HepG2 (cell line): ENCODE results near the gene ADAMTS4. TPM values are rescaled to one million over a fixed set of nuclear protein-coding genes. Genes with fewer than 3 reads are reported as not detected.
A peak's percentile ranks its signal among the peaks of the same experiment; 100 is the strongest.

Experiments
- ATRX ChIP-seq: sonication (generic); formaldehyde crosslinking; IDR thresholded peaks from 2 replicates; pipeline ENCODE4 v1.4.0; 2020; ENCODE audit warnings: missing genetic modification reagents, borderline replicate concordance
- CBX1 ChIP-seq: IDR thresholded peaks from one replicate; pipeline ENCODE4 v1.6.1; 2016; ENCODE audit warnings: antibody characterized with exemption, low read depth
- CEBPB ChIP-seq: IDR thresholded peaks from 2 replicates; pipeline ENCODE4 v1.6.1; 2011; ENCODE audit warnings: low read depth, low read length, improper control_type of control experiment, borderline replicate concordance
- FOXC1 ChIP-seq: sonication (generic); formaldehyde crosslinking; IDR thresholded peaks from 2 replicates; pipeline ENCODE4 v1.8.0; 2022; ENCODE audit warnings: mild to moderate bottlenecking, missing genetic modification reagents, borderline replicate concordance
- KLF12 ChIP-seq: sonication (generic); formaldehyde crosslinking; IDR thresholded peaks from 2 replicates; pipeline ENCODE4 v1.4.0; 2020; ENCODE audit warnings: missing genetic modification reagents, borderline replicate concordance
- NR2F1 ChIP-seq, 2 experiments: fragments of 450-650 bp in 1 of 2; formaldehyde crosslinking in 1 of 2; IDR thresholded peaks; 2 replicates each; pipeline versions ENCODE4 v1.5.0 to v1.6.1; 2016 to 2020; ENCODE audit warnings: mild to moderate bottlenecking in 1 of 2, missing compliant biosample characterization in 1 of 2, missing genetic modification reagents in 1 of 2, moderate library complexity in 1 of 2
- PHF20 ChIP-seq: sonication (generic); formaldehyde crosslinking; IDR thresholded peaks from 2 replicates; pipeline ENCODE4 v1.5.0; 2020; ENCODE audit warnings: mild to moderate bottlenecking, missing genetic modification reagents
- SMAD9 ChIP-seq: sonication (generic); formaldehyde crosslinking; IDR thresholded peaks from 2 replicates; pipeline ENCODE4 v1.5.1; 2020; ENCODE audit warnings: mild to moderate bottlenecking, missing genetic modification reagents
- TEAD3 ChIP-seq: optimal IDR thresholded peaks from 2 replicates; pipeline ENCODE3; 2016; ENCODE audit warnings: borderline replicate concordance
- XBP1 ChIP-seq: sonication (generic); formaldehyde crosslinking; IDR thresholded peaks from 2 replicates; pipeline ENCODE4 v1.5.0; 2020; ENCODE audit warnings: missing genetic modification reagents
- ZNF10 ChIP-seq: sonication (generic); formaldehyde crosslinking; IDR thresholded peaks from 2 replicates; pipeline ENCODE4 v1.4.0; 2020; ENCODE audit warnings: mild to moderate bottlenecking, low read depth, missing genetic modification reagents, borderline replicate concordance
- ZNF563 ChIP-seq: sonication (generic); formaldehyde crosslinking; IDR thresholded peaks from 2 replicates; pipeline ENCODE4 v1.8.0; 2022; ENCODE audit warnings: mild to moderate bottlenecking, moderate library complexity, missing genetic modification reagents
- ZNF567 ChIP-seq: sonication (generic); formaldehyde crosslinking; IDR thresholded peaks from 2 replicates; pipeline ENCODE4 v1.8.1; 2023; ENCODE audit warnings: mild to moderate bottlenecking, missing genetic modification reagents, borderline replicate concordance
- ZNF768 ChIP-seq: sonication (generic); formaldehyde crosslinking; IDR thresholded peaks from 2 replicates; pipeline ENCODE4 v1.4.0; 2020; ENCODE audit warnings: missing genetic modification reagents
- ZNF841 ChIP-seq: sonication (generic); formaldehyde crosslinking; IDR thresholded peaks from 2 replicates; pipeline ENCODE4 v1.8.1; 2023; ENCODE audit warnings: missing genetic modification reagents, borderline replicate concordance
- ZNF891 ChIP-seq: sonication (generic); formaldehyde crosslinking; IDR thresholded peaks from 2 replicates; pipeline ENCODE4 v1.5.0; 2020; ENCODE audit warnings: mild to moderate bottlenecking, missing genetic modification reagents
- polyA plus RNA-seq, 8 experiments: library from polyadenylated mRNA; depleted of rRNA in 3 of 8; stranded (reverse) in 7 of 8; unstranded in 1 of 8; fragments of >200 nt; fragmentation: Illumina TruSeq in 4 of 8; extraction: Trizol in 4 of 8; gene quantifications; 2 replicates each; pipeline versions ENCODE4 v1.2.1 to v1.2.3, GENCODE V29; 2011 to 2016; ENCODE audit warnings: low read depth in 4 of 8, missing spikeins in 1 of 8, mixed read lengths in 1 of 8; ENCODE audit not compliant: insufficient read depth in 1 of 8
- total RNA-seq, 5 experiments: library from RNA; depleted of rRNA; stranded (reverse); fragments of >200 nt; fragmentation: Illumina TruSeq; extraction: Trizol; gene quantifications; 2 replicates each; pipeline ENCODE4 v1.2.3, GENCODE V29; 2016; ENCODE audit warnings: low read depth in 1 of 5
- TF ChIP-seq, protein P1 (sequence below): sonication (generic); formaldehyde crosslinking; IDR thresholded peaks from 2 replicates; pipeline ENCODE4 v1.8.0; 2022; ENCODE audit warnings: missing genetic modification reagents, mild to moderate bottlenecking, borderline replicate concordance
- TF ChIP-seq, protein P2 (sequence below): IDR thresholded peaks from 2 replicates; pipeline ENCODE4 v1.6.1; 2012; ENCODE audit warnings: low read depth, low read length, improper control_type of control experiment
- TF ChIP-seq, protein P3 (sequence below): sonication (generic); formaldehyde crosslinking; IDR thresholded peaks from 2 replicates; pipeline ENCODE4 v1.4.0; 2020; ENCODE audit warnings: missing genetic modification reagents, borderline replicate concordance
- TF ChIP-seq, protein P4 (sequence below): sonication (generic); formaldehyde crosslinking; conservative IDR thresholded peaks from 2 replicates; pipeline ENCODE4 v1.4.0; 2020; ENCODE audit warnings: missing genetic modification reagents
- TF ChIP-seq, protein P5 (sequence below): sonication (generic); formaldehyde crosslinking; IDR thresholded peaks from 2 replicates; pipeline ENCODE4 v1.5.1; 2020; ENCODE audit warnings: missing genetic modification reagents, mild to moderate bottlenecking, borderline replicate concordance

The ADAMTS4 gene
- total and polyA plus RNA-seq, 2 of the 13 experiments (the other 11 are each of a cell fraction or from before 2014, with no cell fraction given) = 0.51 to 1.7 TPM

DNA sequence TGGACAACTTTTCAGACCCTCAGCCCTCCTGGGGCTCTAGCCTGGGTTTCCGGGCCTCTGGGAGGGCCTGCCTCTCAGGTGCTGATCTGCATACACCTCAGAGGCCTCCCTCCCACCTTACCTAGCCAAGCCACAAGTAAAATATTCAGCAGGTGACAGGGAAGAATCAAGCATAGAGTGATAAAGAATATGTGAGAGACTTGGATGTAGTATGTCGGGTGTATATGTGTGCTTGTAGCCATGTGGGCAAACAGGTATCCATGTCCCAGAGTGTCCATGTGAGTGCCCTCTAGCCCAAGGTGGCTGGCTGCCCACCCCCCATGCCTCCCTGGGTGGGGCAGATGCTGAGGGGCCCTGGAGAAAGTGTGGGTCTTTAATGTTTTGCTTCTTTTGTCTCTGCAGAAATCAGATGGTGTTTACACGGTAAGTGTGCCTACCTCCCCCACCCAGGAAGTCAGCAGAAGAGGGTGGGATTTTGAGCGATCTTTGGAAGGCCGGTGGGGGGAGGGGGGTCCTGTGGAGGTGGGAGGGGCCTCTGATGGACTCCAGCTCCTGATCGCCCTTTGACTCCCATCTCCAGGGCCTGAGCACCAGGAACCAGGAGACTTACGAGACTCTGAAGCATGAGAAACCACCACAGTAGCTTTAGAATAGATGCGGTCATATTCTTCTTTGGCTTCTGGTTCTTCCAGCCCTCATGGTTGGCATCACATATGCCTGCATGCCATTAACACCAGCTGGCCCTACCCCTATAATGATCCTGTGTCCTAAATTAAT is 19.6 kb upstream of the ADAMTS4 start (continued):
- TF ChIP-seq FOXC1 (CRISPR knock-in tag) = no peak
- TF ChIP-seq ZNF841 = no peak; the same call in 1 of the 2 replicates
- TF ChIP-seq, protein P1, sequence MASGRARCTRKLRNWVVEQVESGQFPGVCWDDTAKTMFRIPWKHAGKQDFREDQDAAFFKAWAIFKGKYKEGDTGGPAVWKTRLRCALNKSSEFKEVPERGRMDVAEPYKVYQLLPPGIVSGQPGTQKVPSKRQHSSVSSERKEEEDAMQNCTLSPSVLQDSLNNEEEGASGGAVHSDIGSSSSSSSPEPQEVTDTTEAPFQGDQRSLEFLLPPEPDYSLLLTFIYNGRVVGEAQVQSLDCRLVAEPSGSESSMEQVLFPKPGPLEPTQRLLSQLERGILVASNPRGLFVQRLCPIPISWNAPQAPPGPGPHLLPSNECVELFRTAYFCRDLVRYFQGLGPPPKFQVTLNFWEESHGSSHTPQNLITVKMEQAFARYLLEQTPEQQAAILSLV (CRISPR knock-in tag) = no peak
- TF ChIP-seq, protein P2, sequence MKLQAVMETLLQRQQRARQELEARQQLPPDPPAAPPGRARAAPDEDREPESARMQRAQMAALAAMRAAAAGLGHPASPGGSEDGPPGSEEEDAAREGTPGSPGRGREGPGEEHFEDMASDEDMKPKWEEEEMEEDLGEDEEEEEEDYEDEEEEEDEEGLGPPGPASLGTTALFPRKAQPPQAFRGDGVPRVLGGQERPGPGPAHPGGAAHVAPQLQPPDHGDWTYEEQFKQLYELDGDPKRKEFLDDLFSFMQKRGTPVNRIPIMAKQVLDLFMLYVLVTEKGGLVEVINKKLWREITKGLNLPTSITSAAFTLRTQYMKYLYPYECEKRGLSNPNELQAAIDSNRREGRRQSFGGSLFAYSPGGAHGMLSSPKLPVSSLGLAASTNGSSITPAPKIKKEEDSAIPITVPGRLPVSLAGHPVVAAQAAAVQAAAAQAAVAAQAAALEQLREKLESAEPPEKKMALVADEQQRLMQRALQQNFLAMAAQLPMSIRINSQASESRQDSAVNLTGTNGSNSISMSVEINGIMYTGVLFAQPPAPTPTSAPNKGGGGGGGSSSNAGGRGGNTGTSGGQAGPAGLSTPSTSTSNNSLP = no peak
- TF ChIP-seq, protein P3, sequence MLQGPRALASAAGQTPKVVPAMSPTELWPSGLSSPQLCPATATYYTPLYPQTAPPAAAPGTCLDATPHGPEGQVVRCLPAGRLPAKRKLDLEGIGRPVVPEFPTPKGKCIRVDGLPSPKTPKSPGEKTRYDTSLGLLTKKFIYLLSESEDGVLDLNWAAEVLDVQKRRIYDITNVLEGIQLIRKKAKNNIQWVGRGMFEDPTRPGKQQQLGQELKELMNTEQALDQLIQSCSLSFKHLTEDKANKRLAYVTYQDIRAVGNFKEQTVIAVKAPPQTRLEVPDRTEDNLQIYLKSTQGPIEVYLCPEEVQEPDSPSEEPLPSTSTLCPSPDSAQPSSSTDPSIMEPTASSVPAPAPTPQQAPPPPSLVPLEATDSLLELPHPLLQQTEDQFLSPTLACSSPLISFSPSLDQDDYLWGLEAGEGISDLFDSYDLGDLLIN = no peak
- TF ChIP-seq XBP1 (CRISPR knock-in tag) = no peak; the same call in 1 of the 2 replicates
- TF ChIP-seq ZNF768 (CRISPR knock-in tag) = no peak
- no peak; a peak in 1 of 4 replicates for TF ChIP-seq NR2F1 (CRISPR knock-in tag; IDR thresholded peaks at IDR 0.05)
- peak; percentile 40; the same call in 1 of the 2 replicates for TF ChIP-seq KLF12 (CRISPR knock-in tag)
- TF ChIP-seq TEAD3 (CRISPR knock-in tag) = peak; percentile 66
- TF ChIP-seq ZNF567 (CRISPR knock-in tag) = no peak
- TF ChIP-seq, protein P4, sequence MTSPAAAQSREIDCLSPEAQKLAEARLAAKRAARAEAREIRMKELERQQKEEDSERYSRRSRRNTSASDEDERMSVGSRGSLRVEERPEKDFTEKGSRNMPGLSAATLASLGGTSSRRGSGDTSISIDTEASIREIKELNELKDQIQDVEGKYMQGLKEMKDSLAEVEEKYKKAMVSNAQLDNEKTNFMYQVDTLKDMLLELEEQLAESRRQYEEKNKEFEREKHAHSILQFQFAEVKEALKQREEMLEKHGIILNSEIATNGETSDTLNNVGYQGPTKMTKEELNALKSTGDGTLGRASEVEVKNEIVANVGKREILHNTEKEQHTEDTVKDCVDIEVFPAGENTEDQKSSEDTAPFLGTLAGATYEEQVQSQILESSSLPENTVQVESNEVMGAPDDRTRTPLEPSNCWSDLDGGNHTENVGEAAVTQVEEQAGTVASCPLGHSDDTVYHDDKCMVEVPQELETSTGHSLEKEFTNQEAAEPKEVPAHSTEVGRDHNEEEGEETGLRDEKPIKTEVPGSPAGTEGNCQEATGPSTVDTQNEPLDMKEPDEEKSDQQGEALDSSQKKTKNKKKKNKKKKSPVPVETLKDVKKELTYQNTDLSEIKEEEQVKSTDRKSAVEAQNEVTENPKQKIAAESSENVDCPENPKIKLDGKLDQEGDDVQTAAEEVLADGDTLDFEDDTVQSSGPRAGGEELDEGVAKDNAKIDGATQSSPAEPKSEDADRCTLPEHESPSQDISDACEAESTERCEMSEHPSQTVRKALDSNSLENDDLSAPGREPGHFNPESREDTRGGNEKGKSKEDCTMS = no peak
- TF ChIP-seq ZNF10 (CRISPR knock-in tag) = no peak
- TF ChIP-seq CEBPB = no peak
- TF ChIP-seq, protein P5, sequence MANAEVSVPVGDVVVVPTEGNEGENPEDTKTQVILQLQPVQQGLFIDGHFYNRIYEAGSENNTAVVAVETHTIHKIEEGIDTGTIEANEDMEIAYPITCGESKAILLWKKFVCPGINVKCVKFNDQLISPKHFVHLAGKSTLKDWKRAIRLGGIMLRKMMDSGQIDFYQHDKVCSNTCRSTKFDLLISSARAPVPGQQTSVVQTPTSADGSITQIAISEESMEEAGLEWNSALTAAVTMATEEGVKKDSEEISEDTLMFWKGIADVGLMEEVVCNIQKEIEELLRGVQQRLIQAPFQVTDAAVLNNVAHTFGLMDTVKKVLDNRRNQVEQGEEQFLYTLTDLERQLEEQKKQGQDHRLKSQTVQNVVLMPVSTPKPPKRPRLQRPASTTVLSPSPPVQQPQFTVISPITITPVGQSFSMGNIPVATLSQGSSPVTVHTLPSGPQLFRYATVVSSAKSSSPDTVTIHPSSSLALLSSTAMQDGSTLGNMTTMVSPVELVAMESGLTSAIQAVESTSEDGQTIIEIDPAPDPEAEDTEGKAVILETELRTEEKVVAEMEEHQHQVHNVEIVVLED (CRISPR knock-in tag) = peak; percentile 49; the same call in 1 of the 2 replicates
- no peak for TF ChIP-seq ATRX (CRISPR knock-in tag)
- peak; percentile 48; the same call in 1 of the 2 replicates for TF ChIP-seq PHF20
- peak; percentile 52 for TF ChIP-seq CBX1
- no peak for TF ChIP-seq ZNF891 (CRISPR knock-in tag)
- TF ChIP-seq ZNF563 (CRISPR knock-in tag) = no peak
- TF ChIP-seq SMAD9 = no peak
